ENCODE measurements around the gene FALEC. TPM values are rescaled to one million over a fixed set of nuclear protein-coding genes. Genes with fewer than 3 reads are reported as not detected.

Gene FALEC
- total and polyA plus RNA-seq, 9 of the 15 experiments (the other 6 are each of a cell fraction or from before 2014, with no cell fraction given) = 0.15 to 1.8 (median 0.53) TPM; not detected in 5

- TF ChIP-seq PKNOX1 (IDR thresholded peaks at IDR 0.05) = peak; percentile 99
- no peak for TF ChIP-seq ZFP30 (CRISPR knock-in tag; IDR thresholded peaks at IDR 0.05; ENCODE audit: borderline replicate concordance)
- TF ChIP-seq HMG20A (CRISPR knock-in tag; conservative IDR thresholded peaks at IDR 0.05) = no peak
- TF ChIP-seq NR2C2 (CRISPR knock-in tag; IDR thresholded peaks at IDR 0.05) = no peak
- no peak for TF ChIP-seq NR2C2 (tag; IDR thresholded peaks at IDR 0.05)
- no peak for TF ChIP-seq ZNF197 (CRISPR knock-in tag; IDR thresholded peaks at IDR 0.05; ENCODE audit: low read depth)
- no peak for TF ChIP-seq ILK (tag; IDR thresholded peaks at IDR 0.05; ENCODE audit: borderline replicate concordance, low read depth)
- TF ChIP-seq NRF1 (conservative IDR thresholded peaks at IDR 0.05 in 1 of 2, IDR thresholded peaks at IDR 0.05 in 1 of 2) = peak; percentile 99
- TF ChIP-seq HES1 (IDR thresholded peaks at IDR 0.05; ENCODE audit: low read depth) = no peak
- TF ChIP-seq GTF2A2 (tag; IDR thresholded peaks at IDR 0.05) = no peak
- peak; percentile 74; the same call in 1 of the 2 replicates for TF ChIP-seq EP400 (IDR thresholded peaks at IDR 0.05)
- TF ChIP-seq KAT2B (IDR thresholded peaks at IDR 0.05; ENCODE audit: low read depth, low read length) = no peak
- TF ChIP-seq PTTG1 (tag; IDR thresholded peaks at IDR 0.05; ENCODE audit: low read depth) = no peak
- TF ChIP-seq PBX2 (CRISPR knock-in tag; IDR thresholded peaks at IDR 0.05; ENCODE audit: low read depth) = peak; percentile 68
- TF ChIP-seq PBX2 (tag; conservative IDR thresholded peaks at IDR 0.05; ENCODE audit: low read depth) = peak; percentile 87
- peak; percentile 55 for TF ChIP-seq KDM5B (IDR thresholded peaks at IDR 0.05; ENCODE audit: insufficient replicate concordance, low read depth, low read length)
- peak; percentile 56; the same call in 1 of the 2 replicates for TF ChIP-seq TFAP4 (CRISPR knock-in tag; IDR thresholded peaks at IDR 0.05; ENCODE audit: borderline replicate concordance)
- TF ChIP-seq ZNF695 (CRISPR knock-in tag; IDR thresholded peaks at IDR 0.05) = no peak
- TF ChIP-seq FOXA3 (CRISPR knock-in tag; conservative IDR thresholded peaks at IDR 0.05 in 1 of 2, IDR thresholded peaks at IDR 0.05 in 1 of 2) = peak; percentile 24 to 57; a peak in 3 of 4 replicates
- no peak for TF ChIP-seq ZNF311 (CRISPR knock-in tag; IDR thresholded peaks at IDR 0.05)
- peak; percentile 61 for TF ChIP-seq PCBP1 (IDR thresholded peaks at IDR 0.05; ENCODE audit: low read depth, low read length, poor library complexity, severe bottlenecking)
Measured at GRCh38 chr1:150515328-150516049, at the start of gene FALEC (continued).

Data from K562 (cell line).